NT2/D1 (cell line): ENCODE measurements around the gene TMEM126A.

Experiments used
- DNase-seq: peaks from one replicate; pipeline ENCODE4 v3.0.0-alpha.2; 2011; ENCODE audit warnings: low read depth, low spot score
- H3K27me3 ChIP-seq: 2 replicates; pipeline ENCODE4 v1.6.0; 2011; ENCODE audit warnings: mild to moderate bottlenecking; ENCODE audit not compliant: insufficient read length, insufficient read depth
- H3K36me3 ChIP-seq: 2 replicates; pipeline ENCODE4 v1.6.1; 2011; ENCODE audit warnings: mild to moderate bottlenecking, low read length, mixed read lengths; ENCODE audit not compliant: insufficient read depth, insufficient read length
- H3K4me1 ChIP-seq: 2 replicates; pipeline ENCODE4 v1.5.1; 2011; ENCODE audit not compliant: insufficient read depth, insufficient read length
- H3K4me3 ChIP-seq: 2 replicates; pipeline ENCODE4 v1.5.1; 2011; ENCODE audit warnings: low read depth; ENCODE audit not compliant: insufficient read length
- H3K9ac ChIP-seq: 2 replicates; pipeline ENCODE4 v1.6.0; 2011; ENCODE audit warnings: low read depth; ENCODE audit not compliant: insufficient read length
- H3K9me3 ChIP-seq: 2 replicates; pipeline ENCODE4 v1.5.1; 2011; ENCODE audit warnings: mild to moderate bottlenecking, low read length; ENCODE audit not compliant: insufficient read depth
- SUZ12 ChIP-seq: IDR thresholded peaks from 2 replicates; pipeline ENCODE4 v1.6.1; 2011; ENCODE audit not compliant: insufficient read length, insufficient read depth; ENCODE audit errors: extremely low read depth
- YY1 ChIP-seq: IDR thresholded peaks from 2 replicates; pipeline ENCODE4 v1.6.1; 2011; ENCODE audit not compliant: insufficient read length, insufficient read depth
- ZNF274 ChIP-seq: IDR thresholded peaks from 2 replicates; pipeline ENCODE4 v1.6.1; 2011; ENCODE audit warnings: mild to moderate bottlenecking, low read depth, low read length

The TMEM126A gene

GRCh38 chr11:85685125-85685819 is 37.5 kb downstream of the TMEM126A start:
- TF ChIP-seq ZNF274 (no peak), SUZ12 (no peak), YY1 (no peak)
- DNase-seq = no peak
- Histone ChIP-seq H3K4me3 (no peak overlapping the region), H3K9me3 (no peaks in the 10 kb centered on the region), H3K27me3 (no peaks in the 10 kb centered on the region), H3K9ac (peak overlapping the region; percentile 21), H3K4me1 (no peaks in the 10 kb centered on the region), H3K36me3 (no peaks in the 10 kb centered on the region)

GRCh38 chr11:85685820-85686459 is 38.2 kb downstream of the TMEM126A start, which contains the start of gene CCDC89:
Gene CCDC89, minus strand, starts transcription at chr11:85686195. Its CDS starts 65 bp downstream, at chr11:85686130.
- no peak for DNase-seq
- Histone ChIP-seq H3K27me3 (no peaks in the 10 kb centered on the region), H3K9me3 (no peaks in the 10 kb centered on the region), H3K36me3 (no peaks in the 10 kb centered on the region), H3K4me1 (no peaks in the 10 kb centered on the region), H3K4me3 (no peak within 1 kb of the TSS), H3K9ac (peak within 1 kb of the TSS; percentile 21)
- TF ChIP-seq SUZ12 = no peak
- no peak for TF ChIP-seq ZNF274
- no peak for TF ChIP-seq YY1

GRCh38 chr11:85694385-85694980 is 46.7 kb downstream of the TMEM126A start:
- Histone ChIP-seq H3K4me3 (no peak overlapping the region), H3K36me3 (peaks cover 9% of the 10 kb centered on the region), H3K9me3 (no peaks in the 10 kb centered on the region), H3K27me3 (no peaks in the 10 kb centered on the region), H3K4me1 (no peaks in the 10 kb centered on the region), H3K9ac (no peak overlapping the region)
- no peak for DNase-seq
- no peak for TF ChIP-seq ZNF274
- TF ChIP-seq YY1 = no peak
- TF ChIP-seq SUZ12 = no peak

GRCh38 chr11:85695546-85695945 is 47.8 kb downstream of the TMEM126A start:
- Histone ChIP-seq H3K4me1 (no peaks in the 10 kb centered on the region), H3K4me3 (no peak overlapping the region), H3K27me3 (no peaks in the 10 kb centered on the region), H3K9ac (no peak overlapping the region), H3K36me3 (peaks cover 9% of the 10 kb centered on the region), H3K9me3 (no peaks in the 10 kb centered on the region)
- no peak for DNase-seq
- TF ChIP-seq YY1 (no peak), ZNF274 (no peak)

GRCh38 chr11:85697747-85698146 is 50.0 kb downstream of the TMEM126A start:
- no peak for TF ChIP-seq ZNF274
- TF ChIP-seq YY1 = no peak
- no peak for TF ChIP-seq SUZ12
- DNase-seq = no peak
- H3K4me1 ChIP-seq = no peaks in the 10 kb centered on the region
- peaks cover 6% of the 10 kb centered on the region for H3K36me3 ChIP-seq
- H3K9ac ChIP-seq = no peak overlapping the region
- H3K9me3 ChIP-seq = no peaks in the 10 kb centered on the region
- no peak overlapping the region for H3K4me3 ChIP-seq
- no peaks in the 10 kb centered on the region for H3K27me3 ChIP-seq

- H3K9ac ChIP-seq = no peak overlapping the region
- no peak for TF ChIP-seq ZNF274
- no peak for TF ChIP-seq YY1
- no peak for TF ChIP-seq SUZ12
- no peaks in the 10 kb centered on the region for H3K4me1 ChIP-seq
- H3K36me3 ChIP-seq = peaks cover 6% of the 10 kb centered on the region
- H3K4me3 ChIP-seq = no peak overlapping the region
- H3K27me3 ChIP-seq = no peaks in the 10 kb centered on the region
- no peaks in the 10 kb centered on the region for H3K9me3 ChIP-seq
- no peak for DNase-seq
These were observed 50.4 kb downstream of the TMEM126A start for GRCh38 chr11:85698195-85698594.

GRCh38 chr11:85699957-85700741 is 52.4 kb downstream of the TMEM126A start:
- H3K4me3 ChIP-seq = no peak overlapping the region
- no peaks in the 10 kb centered on the region for H3K4me1 ChIP-seq
- H3K27me3 ChIP-seq = no peaks in the 10 kb centered on the region
- no peaks in the 10 kb centered on the region for H3K9me3 ChIP-seq
- no peak for TF ChIP-seq SUZ12
- TF ChIP-seq YY1 = no peak
- TF ChIP-seq ZNF274 = no peak
- no peak overlapping the region for H3K9ac ChIP-seq
- DNase-seq = no peak
- peaks cover 2% of the 10 kb centered on the region for H3K36me3 ChIP-seq
